ENCODE measurements around the gene CRTAP. TPM values are rescaled to one million over a fixed set of nuclear protein-coding genes. Genes with fewer than 3 reads are reported as not detected.

The CRTAP gene
- total RNA-seq, 6 donors from 2014 or later: 75.4 to 235 (median 119) TPM

GRCh38 chr3:33081812-33082211 is 32.0 kb upstream of the CRTAP start:
- TF ChIP-seq POLR2AphosphoS5 (IDR thresholded peaks at IDR 0.05): no peak
- TF ChIP-seq POLR2A (IDR thresholded peaks at IDR 0.05): no peak
- no peak for TF ChIP-seq CTCF (IDR thresholded peaks at IDR 0.05)
- Histone ChIP-seq H3K9me3 (no peaks in the 10 kb centered on the region), H3K27ac (no peak overlapping the region), H3K4me1 (no peaks in the 10 kb centered on the region), H3K4me3 (no peak overlapping the region), H3K27me3 (no peaks in the 10 kb centered on the region), H3K36me3 (no peaks in the 10 kb centered on the region)
- DNase-seq (no peak), ATAC-seq (ENCODE audit: low FRiP score in 2 of 2) (no peak)

- H3K36me3 ChIP-seq: no peaks in the 10 kb centered on the region
- TF ChIP-seq EP300 (IDR thresholded peaks at IDR 0.05) (no peak), POLR2AphosphoS5 (IDR thresholded peaks at IDR 0.05) (no peak), POLR2A (IDR thresholded peaks at IDR 0.05) (no peak)
- DNase-seq (no peak), ATAC-seq (ENCODE audit: low FRiP score in 2 of 2) (no peak)
- H3K9me3 ChIP-seq: no peaks in the 10 kb centered on the region
- no peak overlapping the region for H3K27ac ChIP-seq
- H3K4me3 ChIP-seq: no peak overlapping the region
- peaks cover 0 to under 1% (median 0%) of the 10 kb centered on the region in 4 donors for H3K4me1 ChIP-seq
- 56 to 62% methylated on average over 2 of the region's 2 CpGs for WGBS, 2 donors
- H3K27me3 ChIP-seq: no peaks in the 10 kb centered on the region
Observed at GRCh38 chr3:33083958-33084357, 29.9 kb upstream of the CRTAP start.

DNA sequence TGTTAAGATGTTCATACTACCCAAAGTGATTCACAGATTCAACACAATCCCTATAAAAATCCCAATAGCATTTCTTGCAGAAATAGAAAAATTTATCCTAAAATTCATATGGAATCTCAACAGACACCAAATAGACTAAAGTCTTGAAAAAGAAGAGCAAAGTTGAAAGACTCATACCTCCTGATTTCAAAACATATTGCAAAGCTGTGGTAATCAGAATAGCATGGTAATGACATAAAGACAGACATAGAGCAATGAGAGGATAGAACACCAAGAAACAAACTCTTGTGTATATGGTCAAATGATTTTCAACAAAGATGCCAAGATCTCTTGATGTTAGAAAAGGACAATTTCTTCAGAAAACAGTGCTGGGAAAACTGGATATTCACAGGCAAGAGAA is 25.1 kb upstream of the CRTAP start:
- DNase-seq (no peak), ATAC-seq (ENCODE audit: low FRiP score in 2 of 2) (no peak)
- H3K27ac ChIP-seq: no peak overlapping the region
- no peaks in the 10 kb centered on the region for H3K9me3 ChIP-seq
- H3K27me3 ChIP-seq: no peaks in the 10 kb centered on the region
- TF ChIP-seq EP300 (IDR thresholded peaks at IDR 0.05) (no peak), CTCF (IDR thresholded peaks at IDR 0.05) (no peak), POLR2AphosphoS5 (IDR thresholded peaks at IDR 0.05) (no peak), POLR2A (IDR thresholded peaks at IDR 0.05) (no peak)
- peaks cover 0 to 30% (median 20%) of the 10 kb centered on the region in 4 donors for H3K36me3 ChIP-seq
- H3K4me1 ChIP-seq: peaks cover 0 to 18% (median 0%) of the 10 kb centered on the region in 4 donors
- H3K4me3 ChIP-seq: no peak overlapping the region

- 66 to 72% methylated on average over 3 of the region's 3 CpGs for WGBS, 2 donors
- DNase-seq (no peak), ATAC-seq (ENCODE audit: low FRiP score in 2 of 2) (no peak)
- Histone ChIP-seq H3K9me3 (no peaks in the 10 kb centered on the region), H3K4me1 (peaks cover 0 to 26% (median 0%) of the 10 kb centered on the region in 4 donors), H3K27ac (no peak overlapping the region), H3K36me3 (peaks cover 0 to 33% (median 23%) of the 10 kb centered on the region in 4 donors), H3K4me3 (no peak overlapping the region), H3K27me3 (no peaks in the 10 kb centered on the region)
- TF ChIP-seq POLR2A (IDR thresholded peaks at IDR 0.05): no peak
- no peak for TF ChIP-seq CTCF (IDR thresholded peaks at IDR 0.05)
- TF ChIP-seq POLR2AphosphoS5 (IDR thresholded peaks at IDR 0.05): no peak
- no peak for TF ChIP-seq EP300 (IDR thresholded peaks at IDR 0.05)
Observed at GRCh38 chr3:33089515-33089914, 24.3 kb upstream of the CRTAP start.

DNA sequence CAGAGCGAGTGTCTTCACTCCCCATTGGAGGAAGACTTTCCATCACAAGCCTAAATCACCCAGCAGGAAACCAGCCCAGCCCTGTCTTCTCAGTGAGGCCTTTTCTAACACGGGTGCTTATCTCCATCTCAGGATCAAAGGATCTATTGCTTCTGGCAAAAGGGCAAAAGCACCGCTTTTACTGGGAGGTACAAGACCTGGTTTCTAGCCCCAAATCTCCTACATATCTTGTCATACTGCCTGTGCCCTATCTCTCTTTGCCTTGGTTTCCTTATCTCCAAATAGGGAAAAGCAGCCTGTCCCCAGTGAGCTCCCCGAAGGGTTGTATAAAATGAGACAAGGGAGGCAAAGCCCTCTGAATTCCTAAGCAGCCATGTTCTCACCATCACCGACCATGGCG is 22.1 kb upstream of the CRTAP start:
- no peak for TF ChIP-seq EP300 (IDR thresholded peaks at IDR 0.05)
- peaks cover 0 to 33% (median 23%) of the 10 kb centered on the region in 4 donors for H3K36me3 ChIP-seq
- H3K27me3 ChIP-seq: no peaks in the 10 kb centered on the region
- no peaks in the 10 kb centered on the region for H3K9me3 ChIP-seq
- DNase-seq: no peak
- 82% methylated on average over 6 of the region's 6 CpGs for WGBS, 2 donors
- peaks cover 5 to 42% (median 7%) of the 10 kb centered on the region in 4 donors for H3K4me1 ChIP-seq
- no peak overlapping the region for H3K4me3 ChIP-seq
- H3K27ac ChIP-seq: no peak overlapping the region
- ATAC-seq (ENCODE audit: low FRiP score in 2 of 2): no peak

GRCh38 chr3:33092496-33093254 is 21.1 kb upstream of the CRTAP start:
- no peak overlapping the region for H3K27ac ChIP-seq
- H3K36me3 ChIP-seq: peaks cover 0 to 33% (median 23%) of the 10 kb centered on the region in 4 donors
- no peaks in the 10 kb centered on the region for H3K27me3 ChIP-seq
- TF ChIP-seq CTCF (IDR thresholded peaks at IDR 0.05) (no peak), POLR2A (IDR thresholded peaks at IDR 0.05) (no peak)
- DNase-seq (no peak), ATAC-seq (ENCODE audit: low FRiP score in 2 of 2) (no peak)
- peaks cover 8 to 46% (median 11%) of the 10 kb centered on the region in 4 donors for H3K4me1 ChIP-seq
- no peaks in the 10 kb centered on the region for H3K9me3 ChIP-seq
- no peak overlapping the region for H3K4me3 ChIP-seq
- 85 to 93% methylated on average over 5 to 9 of the region's 9 CpGs for WGBS, 2 donors
